GM21576 (cell line): ENCODE measurements around the gene ADCY10.
A peak's percentile ranks its signal among the peaks of the same experiment; 100 is the strongest.
"Not testable (repeated sequence)": the region's sequence is repeated elsewhere in the genome, so short reads cannot be mapped to it uniquely, and the experiment has no call there.

Experiments
- ATAC-seq: cut with Tn5 transposase; IDR thresholded peaks from one replicate; pipeline ENCODE4 v1.9.1; 2021; ENCODE audit warnings: mild to moderate bottlenecking, moderate library complexity; ENCODE audit not compliant: unreplicated experiment

The ADCY10 gene

GRCh38 chr1:167815650-167816049 is 98.3 kb downstream of the ADCY10 start:
- no peak for ATAC-seq

- no peak for ATAC-seq
Measured at GRCh38 chr1:167812972-167813371, 101.0 kb downstream of the ADCY10 start.

DNA sequence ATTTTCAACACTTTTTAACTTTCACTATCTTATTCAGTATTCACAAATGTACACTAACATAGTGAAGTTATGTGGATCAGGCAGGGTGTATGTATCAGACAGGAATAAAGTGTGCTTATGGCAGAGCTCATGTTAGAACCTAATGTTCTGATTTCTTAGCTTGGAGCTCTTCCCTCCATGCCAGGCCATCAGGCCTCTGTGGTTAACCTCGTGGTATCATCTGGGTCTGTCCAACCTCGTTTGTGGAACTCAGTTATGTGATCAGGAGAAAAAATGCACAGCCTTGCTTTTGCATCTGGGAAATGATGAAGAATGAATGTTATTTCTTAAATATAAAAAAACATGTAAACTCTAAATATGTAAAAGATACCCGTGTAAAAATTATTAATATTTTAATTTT is 105.2 kb downstream of the ADCY10 start:
- no peak for ATAC-seq

DNA sequence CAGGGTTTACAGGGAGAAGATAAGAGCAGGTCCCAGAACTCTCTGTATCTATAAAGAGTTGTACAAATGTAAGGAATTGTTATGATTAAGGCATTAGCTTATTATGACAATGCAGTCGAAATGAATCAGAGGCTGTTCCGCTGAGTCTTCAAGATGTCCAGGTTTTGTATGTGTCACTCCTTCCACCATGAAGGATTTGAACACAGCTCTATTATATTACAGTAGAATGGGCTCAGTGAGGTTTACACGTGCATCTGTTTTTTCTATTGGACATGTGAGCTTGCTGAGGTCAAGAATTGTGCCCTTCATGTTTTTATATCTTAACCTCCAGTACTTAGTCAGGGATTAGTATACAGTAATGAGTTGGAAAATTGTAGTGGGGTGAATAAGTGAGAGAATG is 105.8 kb downstream of the ADCY10 start:
- ATAC-seq = no peak

DNA sequence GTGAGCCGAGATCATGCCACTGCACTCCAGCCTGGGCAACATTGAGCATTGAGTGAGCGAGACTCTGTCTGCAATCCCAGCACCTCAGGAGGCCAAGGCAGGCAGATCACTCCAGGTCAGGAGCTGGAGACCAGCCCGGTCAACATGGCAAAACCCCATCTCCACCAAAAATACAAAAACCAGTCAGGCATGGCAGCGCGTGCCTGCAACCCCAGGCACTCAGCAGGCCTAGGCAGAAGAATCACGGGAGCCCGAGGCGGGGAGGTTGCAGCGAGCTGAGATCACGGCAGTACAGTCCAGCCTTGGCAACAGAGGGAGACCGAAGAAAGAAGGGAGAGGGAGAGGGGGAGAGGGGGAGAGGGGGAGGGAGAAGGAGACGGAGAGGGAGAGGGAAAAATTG is 107.3 kb downstream of the ADCY10 start:
- not testable (repeated sequence) for ATAC-seq

DNA sequence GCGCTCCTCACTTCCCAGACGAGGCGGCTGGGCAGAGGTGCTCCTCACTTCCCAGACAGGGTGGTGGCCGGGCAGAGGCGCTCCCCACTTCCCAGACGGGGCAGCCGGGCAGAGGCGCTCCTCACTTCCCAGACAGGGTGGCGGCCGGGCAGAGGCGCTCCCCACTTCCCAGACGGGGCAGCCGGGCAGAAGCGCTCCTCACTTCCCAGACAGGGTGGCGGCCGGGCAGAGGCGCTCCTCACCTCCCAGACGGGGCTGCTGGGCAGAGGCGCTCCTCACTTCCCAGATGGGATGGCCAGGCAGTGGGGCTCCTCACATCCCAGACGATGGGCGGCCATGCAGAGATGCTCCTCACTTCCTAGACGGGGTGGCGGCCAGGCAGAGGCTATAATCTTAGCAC is 107.7 kb downstream of the ADCY10 start:
- ATAC-seq = not testable (repeated sequence)

- peak; percentile 48 for ATAC-seq
Measured at GRCh38 chr1:167805041-167805556, 108.8 kb downstream of the ADCY10 start.

DNA sequence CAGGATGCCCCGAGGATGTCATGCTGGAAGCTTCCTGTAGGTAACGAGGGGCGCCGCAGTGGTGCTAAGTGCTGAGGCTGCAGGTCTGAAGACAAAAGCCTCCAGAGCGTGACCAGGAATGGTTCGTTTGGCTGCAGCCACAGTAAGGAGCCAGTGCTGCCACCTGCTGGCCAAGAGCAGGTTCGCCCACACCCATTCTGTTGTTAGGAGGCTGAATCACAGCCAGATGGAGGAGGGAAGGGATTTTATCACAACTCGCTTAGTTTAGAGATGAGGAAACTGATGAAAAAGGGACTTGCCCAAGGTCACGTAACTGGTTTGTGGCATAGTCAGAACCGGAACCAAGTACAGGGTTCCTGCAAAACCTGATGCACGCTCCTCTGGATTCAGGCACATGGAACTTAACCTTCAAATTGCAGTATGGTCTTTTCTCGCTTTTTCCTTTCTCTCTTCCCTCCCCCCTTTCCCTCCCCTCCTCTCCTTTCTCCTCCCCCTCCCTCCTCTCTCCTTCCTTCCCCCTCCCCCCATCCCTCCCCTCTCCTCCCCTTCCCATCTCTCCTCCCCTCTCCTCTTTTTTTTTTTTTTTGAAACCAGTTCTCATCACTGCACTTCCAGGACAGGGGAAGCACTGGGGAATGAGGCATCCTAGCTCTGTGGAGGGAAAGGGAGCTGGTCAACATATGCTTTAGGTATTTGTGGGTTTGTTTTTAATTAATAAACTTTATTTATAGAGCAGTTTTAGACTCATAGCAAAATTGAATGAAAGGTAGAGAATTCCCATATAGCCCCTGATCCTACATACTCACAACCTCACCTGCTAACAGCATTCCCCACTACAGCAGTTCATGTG is 110.4 kb downstream of the ADCY10 start:
- ATAC-seq = peak; percentile 94

- ATAC-seq = no peak
Measured at GRCh38 chr1:167802235-167802634, 111.7 kb downstream of the ADCY10 start.

GRCh38 chr1:167800251-167800650 is 113.7 kb downstream of the ADCY10 start:
- ATAC-seq = no peak

- no peak for ATAC-seq
Measured at GRCh38 chr1:167799747-167800146, 114.2 kb downstream of the ADCY10 start.

- no peak for ATAC-seq
Measured at GRCh38 chr1:167798952-167799351, 115.0 kb downstream of the ADCY10 start.

DNA sequence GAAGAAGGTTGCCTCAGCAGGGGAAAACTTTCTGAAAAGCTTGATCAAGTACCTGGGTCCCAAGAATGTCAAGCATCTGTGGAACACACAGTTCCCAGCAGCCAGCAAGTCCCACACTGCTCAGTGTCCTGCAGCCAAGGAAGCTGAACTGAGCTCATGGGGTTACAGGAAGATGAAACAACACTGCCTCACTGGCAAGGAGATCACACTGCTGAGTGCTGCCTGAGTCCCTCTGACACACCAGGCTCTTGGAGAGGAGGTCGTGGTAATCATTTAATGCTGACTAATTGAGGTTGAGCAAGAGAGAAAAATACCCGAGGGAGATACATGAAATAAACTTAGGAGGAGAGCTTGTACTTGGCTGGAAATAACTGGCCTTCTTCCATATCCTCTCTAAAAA is 116.9 kb downstream of the ADCY10 start:
- ATAC-seq = no peak

- ATAC-seq = no peak
Measured at GRCh38 chr1:167795810-167796740, 117.9 kb downstream of the ADCY10 start.

DNA sequence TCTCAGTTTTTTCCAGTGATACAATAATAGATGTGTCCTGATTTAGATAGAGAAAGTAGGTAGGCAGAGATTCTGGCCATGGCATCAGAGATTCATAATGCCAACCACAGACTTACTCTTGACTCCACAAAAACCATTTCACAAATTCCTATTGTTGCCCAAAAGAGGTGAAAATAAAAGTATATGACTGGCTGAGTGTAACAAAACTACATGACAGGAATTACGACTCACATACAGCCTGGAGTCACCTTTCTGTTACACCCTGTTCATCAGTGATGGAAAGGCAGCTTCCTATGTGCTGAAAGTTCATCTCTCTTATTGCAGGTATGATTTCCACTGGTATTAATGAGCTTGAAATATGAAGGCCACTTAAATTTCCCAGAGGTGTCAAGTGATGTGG is 119.9 kb downstream of the ADCY10 start:
- ATAC-seq = no peak

GRCh38 chr1:167792188-167792565 is 121.8 kb downstream of the ADCY10 start:
- no peak for ATAC-seq

GRCh38 chr1:167791281-167792187 is 122.4 kb downstream of the ADCY10 start:
- no peak for ATAC-seq

DNA sequence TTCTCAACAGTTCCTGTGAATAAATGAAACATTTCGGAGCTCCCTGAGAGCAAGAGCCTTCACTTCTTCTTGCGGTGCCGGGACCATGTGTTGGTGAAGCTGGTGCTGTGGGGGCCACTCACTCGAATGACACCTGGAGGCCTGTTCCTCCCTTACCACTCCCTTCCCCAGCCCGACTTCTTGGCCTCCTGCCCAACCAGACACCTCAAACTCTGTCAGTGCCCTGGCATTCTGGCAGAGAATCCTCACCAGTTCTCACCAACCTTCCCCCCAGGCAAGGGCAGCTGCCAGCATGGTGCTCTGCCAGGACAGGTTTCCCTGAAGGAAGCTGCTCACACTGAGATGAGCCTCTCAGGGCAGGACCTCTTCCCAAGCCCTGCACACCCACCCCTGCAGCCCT is 123.8 kb downstream of the ADCY10 start:
- ATAC-seq = no peak

DNA sequence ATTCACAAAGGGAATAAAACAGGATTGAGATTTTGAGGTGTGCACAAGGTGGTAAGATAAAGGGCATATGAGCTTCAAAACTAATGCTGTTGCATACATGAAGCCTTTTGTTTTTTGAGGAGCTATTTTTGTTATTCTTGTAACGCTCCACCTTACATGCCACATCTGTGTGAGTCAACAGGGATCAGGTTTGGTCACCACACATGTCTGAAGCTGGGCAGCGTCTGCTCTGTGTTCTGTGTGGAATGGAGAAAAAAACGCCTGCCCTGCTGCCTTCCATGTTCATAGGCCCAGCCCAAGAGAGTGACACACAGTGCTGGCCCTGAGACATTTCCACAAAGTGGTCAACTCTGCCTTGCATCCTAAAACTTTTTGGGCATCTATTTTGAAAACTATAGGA is 124.4 kb downstream of the ADCY10 start:
- ATAC-seq = no peak

DNA sequence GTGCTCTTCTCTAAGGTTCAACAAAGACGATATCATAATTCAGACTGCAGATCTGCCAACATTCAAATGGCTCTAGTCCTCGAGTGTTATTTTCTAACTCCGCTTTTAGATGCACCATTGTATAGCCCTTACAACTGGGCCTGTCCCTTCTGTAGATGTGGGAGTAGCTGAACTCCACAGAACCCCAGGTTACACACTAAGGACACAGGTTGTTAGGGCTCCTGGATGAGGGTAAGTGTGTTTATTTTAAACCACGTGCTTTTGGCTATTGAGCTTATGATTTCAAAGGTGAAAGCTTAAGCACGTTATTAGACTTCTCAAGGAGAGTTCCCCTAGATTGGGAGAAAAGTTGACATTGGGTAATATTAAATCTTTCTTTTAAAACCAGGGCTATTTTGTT is 127.4 kb downstream of the ADCY10 start:
- no peak for ATAC-seq
